ENCODE results near the gene MADD. TPM values are rescaled to one million over a fixed set of nuclear protein-coding genes. Genes with fewer than 3 reads are reported as not detected.
A peak's percentile ranks its signal among the peaks of the same experiment; 100 is the strongest.

MADD gene
- total RNA-seq, 2 experiments from 2014 or later: 161 to 178 TPM

DNA sequence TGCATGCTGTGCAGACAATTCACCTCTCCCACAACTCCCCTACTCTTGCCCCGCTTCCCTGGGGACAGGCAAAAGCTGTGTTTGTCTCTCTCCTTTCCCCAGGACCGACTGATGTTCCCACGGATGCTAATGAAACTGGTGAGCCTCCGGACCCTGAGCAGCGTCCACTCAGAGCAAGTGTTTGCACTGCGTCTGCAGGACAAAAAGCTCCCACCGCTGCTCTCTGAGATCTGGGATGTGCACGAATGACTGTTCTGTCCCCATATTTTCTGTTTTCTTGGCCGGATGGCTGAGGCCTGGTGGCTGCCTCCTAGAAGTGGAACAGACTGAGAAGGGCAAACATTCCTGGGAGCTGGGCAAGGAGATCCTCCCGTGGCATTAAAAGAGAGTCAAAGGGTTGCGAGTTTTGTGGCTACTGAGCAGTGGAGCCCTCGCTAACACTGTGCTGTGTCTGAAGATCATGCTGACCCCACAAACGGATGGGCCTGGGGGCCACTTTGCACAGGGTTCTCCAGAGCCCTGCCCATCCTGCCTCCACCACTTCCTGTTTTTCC, 1.4 kb upstream of the MADD start:
- H3K27ac Mint-ChIP-seq: peak overlapping the region; percentile 99
- no peaks in the 10 kb centered on the region for H3K9me3 Mint-ChIP-seq
- ChIA-PET CTCF (interaction anchor here (0.7 to 1.4 kb wide), 3 partner anchors 32 to 54 kb away, joined by 3 read pairs; partner anchors contain the start of gene DDB2), POLR2A (interaction anchor here (0.6 to 2.3 kb wide), 8 partner anchors 9 to 113 kb away, joined by 3 to 24 read pairs (median 4); partner anchors contain the start of genes ACP2 and DDB2)
- no peaks in the 10 kb centered on the region for H3K27me3 ChIP-seq (ENCODE audit: control insufficient read depth in 1 of 2, insufficient read depth in 2 of 2, low read length in 2 of 2)
- H3K4me3 Mint-ChIP-seq: peak overlapping the region; percentile 94
- H3K36me3 ChIP-seq (ENCODE audit: insufficient read depth, low read length): peaks cover under 1% of the 10 kb centered on the region
- no peaks in the 10 kb centered on the region for H3K9me3 ChIP-seq (ENCODE audit: control insufficient read depth in 1 of 2, insufficient read depth in 1 of 2, low read length in 2 of 2)
- ATAC-seq (ENCODE audit: poor library complexity) (no peak), DNase-seq (no peak)
- H3K4me3 ChIP-seq (ENCODE audit: low read length): peak overlapping the region; percentile 71
- peak overlapping the region; percentile 91 to 94 for H3K27ac ChIP-seq (ENCODE audit: low read depth in 1 of 2, low read length in 2 of 2)
- H3K36me3 Mint-ChIP-seq (ENCODE audit: low read depth): peaks cover 23% of the 10 kb centered on the region
- H3K4me1 ChIP-seq (ENCODE audit: insufficient read depth, low read length): peaks cover 58% of the 10 kb centered on the region
- intact Hi-C loops (cut with DNase I, micrococcal nuclease): loop anchor here (1.0 kb wide), 6 partner anchors 20 to 158 kb away; partner anchors contain the start of genes ACP2 (in 2 of the 2), DDB2 (in 1 of the 2) and PSMC3 (in 1 of the 2)
- peaks cover 51% of the 10 kb centered on the region for H3K4me1 Mint-ChIP-seq (ENCODE audit: low read depth)
- no peaks in the 10 kb centered on the region for H3K27me3 Mint-ChIP-seq
- TF ChIP-seq, protein P1, sequence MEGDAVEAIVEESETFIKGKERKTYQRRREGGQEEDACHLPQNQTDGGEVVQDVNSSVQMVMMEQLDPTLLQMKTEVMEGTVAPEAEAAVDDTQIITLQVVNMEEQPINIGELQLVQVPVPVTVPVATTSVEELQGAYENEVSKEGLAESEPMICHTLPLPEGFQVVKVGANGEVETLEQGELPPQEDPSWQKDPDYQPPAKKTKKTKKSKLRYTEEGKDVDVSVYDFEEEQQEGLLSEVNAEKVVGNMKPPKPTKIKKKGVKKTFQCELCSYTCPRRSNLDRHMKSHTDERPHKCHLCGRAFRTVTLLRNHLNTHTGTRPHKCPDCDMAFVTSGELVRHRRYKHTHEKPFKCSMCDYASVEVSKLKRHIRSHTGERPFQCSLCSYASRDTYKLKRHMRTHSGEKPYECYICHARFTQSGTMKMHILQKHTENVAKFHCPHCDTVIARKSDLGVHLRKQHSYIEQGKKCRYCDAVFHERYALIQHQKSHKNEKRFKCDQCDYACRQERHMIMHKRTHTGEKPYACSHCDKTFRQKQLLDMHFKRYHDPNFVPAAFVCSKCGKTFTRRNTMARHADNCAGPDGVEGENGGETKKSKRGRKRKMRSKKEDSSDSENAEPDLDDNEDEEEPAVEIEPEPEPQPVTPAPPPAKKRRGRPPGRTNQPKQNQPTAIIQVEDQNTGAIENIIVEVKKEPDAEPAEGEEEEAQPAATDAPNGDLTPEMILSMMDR (IDR thresholded peaks at IDR 0.05): peak; percentile 30

DNA sequence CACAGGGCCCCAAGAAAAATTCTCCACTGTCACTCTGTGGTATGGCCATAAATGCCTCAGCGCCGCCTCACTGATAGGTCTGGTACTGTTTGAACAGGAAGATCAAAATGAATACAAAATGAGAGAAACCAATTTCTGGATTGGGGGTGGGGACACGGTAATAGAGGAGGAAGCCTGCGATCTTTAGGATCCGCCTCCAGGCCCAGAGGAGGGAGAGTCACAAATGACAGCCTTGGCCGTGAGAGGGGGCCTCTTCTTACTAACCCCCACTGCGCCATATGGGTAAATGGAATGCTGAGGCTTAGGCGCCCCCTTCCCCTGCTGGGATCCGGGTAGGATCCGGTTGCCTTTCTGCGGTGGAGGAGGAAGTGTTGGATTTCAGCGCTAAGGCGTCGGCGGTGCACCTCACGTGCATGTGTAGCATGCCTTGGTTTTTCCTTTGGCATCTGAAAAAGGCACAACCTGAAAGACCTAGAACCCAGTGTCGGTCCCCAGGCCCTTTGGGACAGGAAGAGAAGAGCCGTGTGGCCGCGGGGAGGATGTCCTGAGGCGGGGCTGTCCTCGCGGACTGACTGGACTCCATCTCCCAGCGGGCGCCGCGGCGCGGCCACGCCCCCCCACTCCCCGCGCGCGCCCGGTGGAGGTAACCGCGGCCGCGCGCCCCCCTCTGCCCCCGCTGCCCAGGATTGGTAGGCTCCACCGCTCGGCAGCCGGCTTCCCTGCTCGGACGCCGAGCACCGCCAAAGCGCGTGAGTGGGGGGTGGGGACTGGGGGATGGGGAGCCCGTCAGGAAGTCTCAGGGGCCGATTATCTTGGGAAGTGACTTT, 718 bp upstream of the MADD start:
- H3K27me3 ChIP-seq (ENCODE audit: control insufficient read depth in 1 of 2, insufficient read depth in 2 of 2, low read length in 2 of 2): no peaks in the 10 kb centered on the region
- TF ChIP-seq, protein P1 (IDR thresholded peaks at IDR 0.05): peak; percentile 22
- ChIA-PET POLR2A (interaction anchor here (1.1 to 4.4 kb wide), 8 partner anchors 10 to 114 kb away, joined by 3 to 24 read pairs (median 16); partner anchors contain the start of genes ACP2 and DDB2), CTCF (interaction anchor here (0.8 to 3.3 kb wide), 3 partner anchors 21 to 55 kb away, joined by 3 to 10 read pairs (median 3); partner anchors contain the start of genes ACP2 and DDB2)
- peak overlapping the region; percentile 71 for H3K4me3 ChIP-seq (ENCODE audit: low read length)
- intact Hi-C loops (cut with DNase I, micrococcal nuclease): loop anchor here (1.0 kb wide), 6 partner anchors 21 to 157 kb away; partner anchors contain the start of genes ACP2 (in 1 of the 2), DDB2 (in 1 of the 2) and PSMC3 (in 1 of the 2)
- peaks cover 58% of the 10 kb centered on the region for H3K4me1 ChIP-seq (ENCODE audit: insufficient read depth, low read length)
- Mint-ChIP-seq H3K4me3 (peak overlapping the region; percentile 94), H3K27me3 (no peaks in the 10 kb centered on the region), H3K4me1 (ENCODE audit: low read depth) (peaks cover 57% of the 10 kb centered on the region), H3K9me3 (no peaks in the 10 kb centered on the region), H3K36me3 (ENCODE audit: low read depth) (peaks cover 30% of the 10 kb centered on the region), H3K27ac (peak overlapping the region; percentile 99)
- DNase-seq: peak; percentile 74 to 93 (median 84)
- no peaks in the 10 kb centered on the region for H3K9me3 ChIP-seq (ENCODE audit: control insufficient read depth in 1 of 2, insufficient read depth in 1 of 2, low read length in 2 of 2)
- peaks cover 8% of the 10 kb centered on the region for H3K36me3 ChIP-seq (ENCODE audit: insufficient read depth, low read length)
- peak overlapping the region; percentile 91 to 94 for H3K27ac ChIP-seq (ENCODE audit: low read depth in 1 of 2, low read length in 2 of 2)
- ATAC-seq (ENCODE audit: poor library complexity): peak; percentile 62
